HL-60 (cell line): ENCODE data around the gene GHRL.

Experiments used
- CTCF ChIP-seq: IDR thresholded peaks from one replicate; pipeline ENCODE4 v1.5.1; 2011; ENCODE audit warnings: low read length, control low read depth, inconsistent platforms; ENCODE audit not compliant: insufficient read depth
- POLR2AphosphoS5 ChIP-seq: IDR thresholded peaks from 2 replicates; pipeline ENCODE4 v1.6.1; 2012; ENCODE audit warnings: low read depth

- TF ChIP-seq CTCF (no peak), POLR2AphosphoS5 (no peak)
These were observed 47.7 kb upstream of the GHRL start for GRCh38 chr3:10340476-10340875.
